ENCODE results near the gene CENPM.

CENPM gene

GRCh38 chr22:41915786-41916493 is 31.0 kb downstream of the CENPM start:
- no peak for DNase-seq
- intact Hi-C loops (cut with DNase I): no loop called here

GRCh38 chr22:41915035-41915785 is 31.7 kb downstream of the CENPM start, which contains the start of gene SHISA8:
SHISA8 (minus strand) TSS chr22:41915074; CDS start chr22:41914667, 407 bp downstream.
- peak in 3 of 10 donors; percentile 40 to 89 (median 42) for DNase-seq
- intact Hi-C loops (cut with DNase I): no loop called here

GRCh38 chr22:41914611-41915034 is 32.3 kb downstream of the CENPM start:
- no peak for DNase-seq
- intact Hi-C loops (cut with DNase I): no loop called here

GRCh38 chr22:41913842-41914534 is 33.0 kb downstream of the CENPM start:
- intact Hi-C loops (cut with DNase I): no loop called here
- no peak for DNase-seq

- no peak for DNase-seq
- intact Hi-C loops (cut with DNase I): no loop called here
These were observed 33.8 kb downstream of the CENPM start for GRCh38 chr22:41913040-41913719.

- DNase-seq: no peak
- intact Hi-C loops (cut with DNase I): no loop called here
These were observed 34.5 kb downstream of the CENPM start for GRCh38 chr22:41912338-41913039.

GRCh38 chr22:41911001-41911611 is 35.8 kb downstream of the CENPM start:
- intact Hi-C loops (cut with DNase I): no loop called here
- no peak for DNase-seq

GRCh38 chr22:41910050-41911000 is 36.6 kb downstream of the CENPM start:
- intact Hi-C loops (cut with DNase I): no loop called here
- peak in 9 of 10 donors; percentile 48 to 94 (median 60) for DNase-seq

- intact Hi-C loops (cut with DNase I): no loop called here
- DNase-seq: peak in 2 of 10 donors; percentile 39 to 84
These were observed 37.5 kb downstream of the CENPM start for GRCh38 chr22:41909310-41910049.

- DNase-seq: peak in 2 of 10 donors; percentile 84 to 90
- intact Hi-C loops (cut with DNase I): no loop called here
These were observed 38.3 kb downstream of the CENPM start for GRCh38 chr22:41908411-41909309.

GRCh38 chr22:41907436-41908401 is 39.2 kb downstream of the CENPM start:
- peak in 1 of 10 donors; percentile 62 for DNase-seq
- intact Hi-C loops (cut with DNase I): no loop called here

- intact Hi-C loops (cut with DNase I): no loop called here
- peak in 2 of 10 donors; percentile 34 to 61 for DNase-seq
These were observed 40.1 kb downstream of the CENPM start for GRCh38 chr22:41906822-41907221.

GRCh38 chr22:41905411-41906202 is 41.3 kb downstream of the CENPM start:
- DNase-seq: peak in 2 of 10 donors; percentile 62 to 66
- intact Hi-C loops (cut with DNase I): no loop called here

Measured in posterior cingulate gyrus (tissue), 11 donors.